GM19099 (cell line): Measurements from ENCODE around the gene KCTD17.

Experiments
- POLR2A ChIP-seq: IDR thresholded peaks from 3 replicates; pipeline ENCODE4 v1.6.1; 2011; ENCODE audit warnings: low read depth; ENCODE audit not compliant: insufficient read length; ENCODE audit errors: extremely low read depth

Gene KCTD17

DNA sequence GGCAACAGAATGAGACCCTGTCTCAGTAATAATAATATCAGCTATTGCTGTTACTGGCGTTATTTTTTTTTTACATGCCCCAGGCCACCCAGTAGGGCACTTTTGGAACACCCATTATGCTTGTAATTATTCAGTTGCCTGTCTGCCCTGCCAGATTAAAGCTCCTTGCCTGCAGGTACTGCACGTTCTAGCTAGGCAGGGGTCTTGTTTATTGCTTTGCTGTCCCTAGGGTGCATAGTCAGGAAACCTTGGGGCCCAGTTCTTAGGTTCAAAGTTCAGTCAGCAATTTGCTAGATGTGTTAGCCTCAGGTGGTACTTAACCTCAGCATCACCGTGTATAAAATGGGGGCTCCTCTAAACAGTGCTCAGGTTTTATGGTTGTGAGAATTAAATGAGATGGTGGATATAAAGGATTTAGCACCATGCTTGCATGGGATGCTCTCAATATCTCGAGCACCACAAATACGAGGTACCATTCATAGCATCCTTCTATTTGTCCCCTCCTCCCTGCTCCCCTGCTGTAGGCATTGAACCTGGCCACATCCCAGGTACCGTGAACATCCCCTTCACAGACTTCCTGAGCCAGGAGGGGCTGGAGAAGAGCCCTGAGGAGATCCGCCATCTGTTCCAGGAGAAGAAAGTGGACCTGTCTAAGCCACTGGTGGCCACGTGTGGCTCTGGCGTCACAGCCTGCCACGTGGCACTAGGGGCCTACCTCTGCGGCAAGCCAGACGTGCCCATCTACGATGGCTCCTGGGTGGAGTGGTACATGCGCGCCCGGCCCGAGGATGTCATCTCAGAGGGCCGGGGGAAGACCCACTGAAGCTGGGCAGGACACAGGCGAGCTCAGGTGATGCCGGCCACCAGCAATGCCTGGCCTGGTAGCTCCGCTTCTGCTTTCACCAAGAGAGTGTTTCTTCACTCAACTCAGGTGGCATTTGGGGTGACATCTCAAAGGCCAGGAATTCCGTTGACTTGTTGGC, 22.6 kb upstream of the KCTD17 start:
- no peak for TF ChIP-seq POLR2A

GRCh38 chr22:37030560-37031281, 20.8 kb upstream of the KCTD17 start:
- no peak for TF ChIP-seq POLR2A

DNA sequence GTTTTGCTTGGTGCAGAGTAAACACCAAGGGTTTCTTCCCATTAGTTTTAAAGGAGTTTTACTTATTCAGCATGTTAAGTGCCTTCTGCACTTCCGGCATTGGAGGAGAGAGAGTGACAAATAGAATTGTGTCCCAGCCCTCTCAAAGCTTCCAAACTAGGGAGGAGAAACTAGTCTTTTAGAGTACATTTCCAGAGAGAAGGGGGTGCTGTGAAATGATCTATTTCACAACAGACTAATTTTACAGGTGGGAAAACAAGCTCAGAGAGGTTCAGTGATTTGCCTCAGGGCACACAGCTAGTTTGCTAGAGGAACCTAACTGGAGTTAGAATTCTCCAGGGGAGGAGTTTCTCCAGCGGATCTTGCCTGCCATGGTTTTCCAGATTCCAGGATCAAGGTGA, 19.4 kb upstream of the KCTD17 start:
- TF ChIP-seq POLR2A: no peak

DNA sequence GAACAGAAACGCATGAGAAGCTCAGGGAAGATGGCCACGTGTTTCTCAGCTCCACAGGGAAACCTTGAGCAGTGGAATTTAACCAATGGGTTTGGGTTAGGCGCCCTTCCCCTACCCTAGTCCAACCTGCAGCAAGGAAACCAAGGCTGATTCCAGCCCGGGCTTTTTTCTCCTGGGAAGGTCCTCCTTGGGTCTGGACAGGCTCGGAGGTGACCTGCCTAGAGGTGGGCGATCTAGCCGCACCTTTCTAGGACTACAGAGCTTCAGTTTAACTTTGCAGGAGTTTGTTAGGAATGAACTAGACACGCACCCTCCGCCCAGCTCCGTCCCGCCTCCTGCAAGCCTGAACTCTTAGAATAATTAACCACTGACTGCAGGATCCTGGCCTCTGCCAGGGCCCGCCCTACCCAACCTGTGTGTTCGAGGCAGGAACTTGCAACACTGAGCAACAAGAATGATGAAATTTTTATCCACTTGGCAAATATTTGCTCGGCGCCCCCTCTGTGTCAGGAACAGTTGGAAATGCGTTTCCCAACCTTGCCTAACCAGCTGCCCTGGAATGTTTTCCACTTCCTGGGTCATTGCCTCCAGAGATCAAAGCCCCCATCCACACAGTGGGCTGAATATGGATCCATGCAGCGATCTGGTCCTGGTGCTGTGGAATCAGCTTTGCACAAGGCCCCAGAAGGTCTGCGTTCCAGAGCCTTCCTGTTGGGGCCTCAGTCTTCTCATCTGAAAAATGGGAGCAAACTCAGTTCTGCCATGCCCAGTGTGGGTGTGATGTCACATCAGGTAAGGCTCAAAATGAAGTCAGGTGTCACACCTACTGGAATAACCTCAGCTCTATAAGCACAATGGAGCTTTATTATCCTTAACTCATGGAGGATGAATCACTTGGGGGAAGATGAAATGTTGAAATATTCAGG, 18.7 kb upstream of the KCTD17 start:
- TF ChIP-seq POLR2A: no peak

DNA sequence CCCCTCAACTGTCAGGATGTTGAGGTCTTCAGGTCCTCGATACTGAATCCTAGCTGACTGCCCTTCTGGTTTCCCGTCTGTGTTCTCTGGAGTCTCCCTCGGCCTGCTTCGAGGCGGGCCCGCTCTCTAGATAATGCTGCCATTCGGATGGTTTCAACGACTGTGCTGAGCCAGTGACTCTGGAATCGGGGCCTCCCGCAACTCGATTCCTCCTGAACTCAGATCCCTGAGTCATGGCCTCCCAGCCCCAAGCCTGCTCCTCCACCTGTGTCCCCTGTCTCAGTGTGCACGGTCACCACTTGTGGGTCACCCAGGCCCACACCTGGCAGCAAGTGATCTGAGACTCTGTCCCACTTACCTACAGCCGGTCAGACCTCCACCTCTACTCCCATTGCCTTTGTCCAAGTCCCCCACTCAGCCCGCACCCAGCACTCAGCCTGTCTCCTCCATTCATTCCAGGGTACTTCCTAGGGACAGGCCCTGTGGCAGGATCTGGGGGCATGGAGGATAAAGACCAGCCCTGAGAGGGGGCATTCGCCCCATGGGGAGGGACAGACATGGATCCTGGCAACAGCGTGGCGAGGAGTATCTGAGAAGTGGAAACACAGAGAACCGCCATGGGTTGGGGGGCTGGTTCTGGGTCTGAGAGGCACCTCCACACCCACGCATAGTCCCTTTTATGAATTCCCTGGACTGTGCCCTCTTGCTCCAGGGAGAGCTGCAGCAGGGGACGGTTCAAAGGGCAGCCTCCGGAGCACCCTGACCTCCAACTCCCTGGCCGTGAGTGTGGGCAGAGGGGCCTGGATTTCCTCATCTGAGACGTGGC, 17.7 kb upstream of the KCTD17 start:
- TF ChIP-seq POLR2A: no peak

DNA sequence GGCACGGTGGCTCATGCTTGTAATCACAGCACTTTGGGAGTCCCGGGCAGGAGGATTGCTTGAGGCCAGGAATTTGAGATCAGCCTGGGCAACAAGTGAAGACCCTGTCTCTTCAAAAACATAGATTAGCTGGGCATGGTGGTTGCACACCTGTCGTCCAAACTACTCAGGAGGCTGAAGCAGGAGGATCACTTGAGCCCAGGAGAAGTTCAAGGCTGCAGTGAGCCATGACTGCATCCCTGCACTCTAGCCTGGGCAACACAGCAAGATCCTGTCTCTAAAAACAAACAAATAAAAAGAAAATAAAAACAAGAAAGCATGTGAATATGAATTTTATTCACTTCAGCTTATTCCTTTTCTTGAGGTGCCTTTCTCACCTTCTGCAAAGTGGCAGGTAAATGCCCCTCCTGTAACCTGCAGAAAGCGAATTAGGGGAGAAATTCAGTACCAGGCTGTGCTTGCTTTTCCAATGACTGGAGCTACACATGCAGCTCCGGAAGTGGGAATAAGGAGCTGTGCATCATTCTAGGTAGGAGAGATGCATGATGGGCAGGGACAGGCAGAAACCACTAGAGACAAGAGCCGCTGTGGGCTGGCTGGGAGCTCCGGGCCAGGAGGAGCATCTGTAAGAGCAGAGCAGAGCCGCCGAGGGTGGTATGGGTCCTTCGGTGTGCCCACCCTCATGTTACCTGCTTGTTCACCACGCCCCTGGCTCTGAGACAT, 14.7 kb upstream of the KCTD17 start:
- no peak for TF ChIP-seq POLR2A

GRCh38 chr22:37037669-37038068, 13.9 kb upstream of the KCTD17 start:
- TF ChIP-seq POLR2A: no peak

DNA sequence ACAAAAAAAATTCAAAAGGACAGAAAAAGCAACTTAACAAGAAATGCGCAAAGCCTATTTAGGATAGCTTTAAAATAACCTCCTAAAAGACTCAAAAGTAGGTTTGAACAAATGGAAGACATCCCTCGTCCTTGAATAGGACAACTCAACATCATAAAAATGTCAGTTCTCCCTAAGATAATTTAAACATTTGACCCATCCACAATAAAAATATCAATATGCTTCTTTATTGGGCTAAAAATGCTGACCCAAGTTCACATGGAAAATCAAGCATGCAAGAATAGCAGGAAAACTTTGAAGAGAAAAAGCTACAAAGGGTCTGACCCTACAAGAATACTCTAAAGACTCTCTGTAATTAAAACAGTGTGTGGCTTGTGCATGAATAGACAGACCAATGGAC, 12.1 kb upstream of the KCTD17 start:
- no peak for TF ChIP-seq POLR2A

DNA sequence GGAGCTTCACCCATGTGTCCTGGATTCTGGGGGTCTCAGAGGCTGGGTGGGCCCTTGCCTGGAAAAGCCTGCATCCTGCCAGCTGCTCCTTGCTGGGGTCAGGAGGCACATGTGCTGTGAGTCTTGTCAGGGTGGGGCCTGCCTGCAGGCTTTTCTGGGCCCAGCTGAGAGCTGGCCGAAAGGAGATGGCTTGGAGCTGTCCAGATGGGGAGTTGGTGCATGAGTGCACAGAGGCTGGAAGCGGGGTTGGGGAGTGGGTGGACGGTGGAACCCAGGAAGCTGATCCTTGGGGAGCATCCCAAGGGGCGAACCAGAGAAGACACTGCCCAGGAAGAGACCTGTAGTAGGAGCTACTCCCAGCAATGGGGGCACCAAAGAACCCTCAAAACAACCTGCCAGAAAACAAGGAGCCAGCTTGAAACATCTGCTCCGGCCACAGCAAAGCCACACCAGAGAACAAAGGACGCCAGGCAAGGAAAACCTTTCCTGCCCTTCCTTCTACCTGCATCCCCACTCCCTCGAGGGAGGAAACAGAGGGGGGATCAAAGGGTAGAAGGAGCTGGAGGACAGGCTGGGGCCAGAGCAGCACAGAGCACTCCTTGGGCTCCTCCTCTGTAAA, 8.2 kb upstream of the KCTD17 start:
- no peak for TF ChIP-seq POLR2A

GRCh38 chr22:37043828-37044538, 7.6 kb upstream of the KCTD17 start:
- TF ChIP-seq POLR2A: no peak

- no peak for TF ChIP-seq POLR2A
These were observed 6.6 kb upstream of the KCTD17 start for GRCh38 chr22:37044634-37045625.
